Fibroblast of mammary gland (primary cell): ENCODE data around the gene LRRC4C.

Experiments
- DNase-seq: peaks from one replicate; pipeline ENCODE4 v3.0.0-alpha.2; 2010; ENCODE audit warnings: low read depth
- H3K4me3 ChIP-seq: 2 replicates; pipeline ENCODE4 v1.5.1; 2011; ENCODE audit warnings: low read depth, mild to moderate bottlenecking, low read length, moderate library complexity; ENCODE audit not compliant: control insufficient read depth
- CTCF ChIP-seq: conservative IDR thresholded peaks from 2 replicates; pipeline ENCODE4 v1.5.1; 2011; ENCODE audit warnings: low read depth, low read length, inconsistent platforms; ENCODE audit not compliant: control insufficient read depth, insufficient read depth

Gene LRRC4C

GRCh38 chr11:41190437-41191082 lies 268.9 kb downstream of the LRRC4C start:
- H3K4me3 ChIP-seq = no peak overlapping the region
- TF ChIP-seq CTCF = no peak
- DNase-seq = no peak

- no peak for TF ChIP-seq CTCF
- no peak for DNase-seq
- no peak overlapping the region for H3K4me3 ChIP-seq
Observed at GRCh38 chr11:41189701-41190436, 269.6 kb downstream of the LRRC4C start.

- TF ChIP-seq CTCF = no peak
- DNase-seq = no peak
- H3K4me3 ChIP-seq = no peak overlapping the region
Observed at GRCh38 chr11:41177791-41178190, 281.7 kb downstream of the LRRC4C start.

- DNase-seq = no peak
- TF ChIP-seq CTCF = no peak
- no peak overlapping the region for H3K4me3 ChIP-seq
Observed at GRCh38 chr11:41175304-41175972, 284.0 kb downstream of the LRRC4C start.

GRCh38 chr11:41146326-41146725 lies 313.1 kb downstream of the LRRC4C start:
- no peak for TF ChIP-seq CTCF
- no peak overlapping the region for H3K4me3 ChIP-seq
- no peak for DNase-seq

GRCh38 chr11:41145420-41145819 lies 314.0 kb downstream of the LRRC4C start:
- TF ChIP-seq CTCF = no peak

More at GRCh38 chr11:41145420-41145819, 314.0 kb downstream of the LRRC4C start:
- DNase-seq = no peak
- H3K4me3 ChIP-seq = no peak overlapping the region
